K562 (cell line): ENCODE results near the gene ZSCAN22. TPM values are rescaled to one million over a fixed set of nuclear protein-coding genes. Genes with fewer than 3 reads are reported as not detected.

Experiments
- AFF1 ChIP-seq, 2 experiments: fragments of 450-650 bp; IDR thresholded peaks; 2 replicates each; pipeline ENCODE4 v1.6.1; 2018; ENCODE audit warnings: mild to moderate bottlenecking in 2 of 2, low read depth in 1 of 2; ENCODE audit not compliant: partially characterized antibody in 2 of 2
- CCAR2 ChIP-seq: fragments of 200-400 bp; formaldehyde crosslinking; IDR thresholded peaks from 2 replicates; pipeline ENCODE4 v1.6.1; 2017; ENCODE audit warnings: mild to moderate bottlenecking, low read depth, low read length
- CEBPB ChIP-seq: fragments of 450-650 bp; IDR thresholded peaks from 2 replicates; pipeline ENCODE4 v1.6.1; 2016; ENCODE audit warnings: missing genetic modification characterization, missing compliant biosample characterization
- FOS ChIP-seq: IDR thresholded peaks from 3 replicates; pipeline ENCODE4 v1.6.1; 2011; ENCODE audit not compliant: insufficient read length; ENCODE audit errors: extremely low read depth
- FOXP1 ChIP-seq: sonication (generic); formaldehyde crosslinking; IDR thresholded peaks from 2 replicates; pipeline ENCODE4 v1.8.0; 2022; ENCODE audit warnings: mild to moderate bottlenecking, missing genetic modification reagents
- GTF2A2 ChIP-seq: IDR thresholded peaks from 2 replicates; pipeline ENCODE4 v1.6.1; 2016; ENCODE audit warnings: mild to moderate bottlenecking, missing genetic modification characterization, missing compliant biosample characterization
- HMGXB4 ChIP-seq: sonication (generic); formaldehyde crosslinking; IDR thresholded peaks from 2 replicates; pipeline ENCODE4 v1.8.1; 2023; ENCODE audit warnings: mild to moderate bottlenecking, missing genetic modification reagents
- HNRNPK ChIP-seq: fragments of 200-400 bp; formaldehyde crosslinking; IDR thresholded peaks from one replicate; pipeline ENCODE4 v1.6.1; 2018; ENCODE audit warnings: mild to moderate bottlenecking, low read depth, low read length; ENCODE audit not compliant: poor library complexity, severe bottlenecking
- ILK ChIP-seq: fragments of 450-650 bp; IDR thresholded peaks from 2 replicates; pipeline ENCODE4 v1.6.1; 2016; ENCODE audit warnings: missing genetic modification characterization, low read depth, mild to moderate bottlenecking, missing compliant biosample characterization, moderate library complexity, borderline replicate concordance
- KHSRP ChIP-seq: fragments of 450-650 bp; IDR thresholded peaks from 2 replicates; pipeline ENCODE4 v1.6.1; 2017
- NFXL1 ChIP-seq: fragments of 450-650 bp; formaldehyde crosslinking; IDR thresholded peaks from 2 replicates; pipeline ENCODE4 v1.4.0; 2021; ENCODE audit warnings: mild to moderate bottlenecking
- NR4A1 ChIP-seq, 2 experiments: fragments of 250-450 bp in 1 of 2; fragments of 450-650 bp in 1 of 2; sonication (Bioruptor Pico) in 1 of 2; IDR thresholded peaks; 2 replicates each; pipeline versions ENCODE4 v1.4.0 to v1.6.1; 2016 to 2020; ENCODE audit warnings: mild to moderate bottlenecking in 2 of 2, missing compliant biosample characterization in 1 of 2, missing genetic modification characterization in 1 of 2, moderate library complexity in 1 of 2
- PHTF2 ChIP-seq: fragments of 250-450 bp; sonication (Bioruptor Pico); IDR thresholded peaks from 2 replicates; pipeline ENCODE4 v1.5.0; 2021; ENCODE audit warnings: mild to moderate bottlenecking
- RBBP5 ChIP-seq: fragments of 200-600 bp; sonication (generic); IDR thresholded peaks from 2 replicates; pipeline ENCODE4 v1.6.1; 2012; ENCODE audit warnings: borderline replicate concordance, mild to moderate bottlenecking, low read length, control low read depth, inconsistent platforms; ENCODE audit not compliant: insufficient read depth, poor library complexity, severe bottlenecking
- RHOXF2B ChIP-seq: fragments of 250-450 bp; sonication (Bioruptor Pico); conservative IDR thresholded peaks from 2 replicates; pipeline ENCODE4 v1.5.1; 2021
- XRCC4 ChIP-seq: IDR thresholded peaks from one replicate; pipeline ENCODE4 v1.6.1; 2011; ENCODE audit not compliant: insufficient read depth, insufficient read length; ENCODE audit errors: extremely low read depth
- ZNF592 ChIP-seq: fragments of 450-650 bp; IDR thresholded peaks from 2 replicates; pipeline ENCODE4 v1.6.1; 2017; ENCODE audit warnings: antibody characterized with exemption, mild to moderate bottlenecking
- ZNF77 ChIP-seq: fragments of 250-450 bp; sonication (Bioruptor Pico); IDR thresholded peaks from 2 replicates; pipeline ENCODE4 v1.5.0; 2020
- polyA plus RNA-seq, 8 experiments: library from polyadenylated mRNA; depleted of rRNA in 4 of 8; stranded (reverse) in 5 of 8; unstranded in 3 of 8; fragments of >200 nt; fragmentation: Nextera tagmentation in 2 of 8; fragmentation: Illumina TruSeq in 1 of 8; extraction: Ambion mirVana in 2 of 8; extraction: Trizol in 1 of 8; gene quantifications; 2 replicates each; pipeline versions ENCODE4 v1.2.1 to v1.2.3, GENCODE V29; 2011 to 2014; ENCODE audit warnings: inconsistent platforms in 1 of 8, missing spikeins in 1 of 8
- total RNA-seq, 7 experiments: library from RNA; depleted of rRNA in 6 of 7; stranded (reverse); fragments of >200 nt in 6 of 7; fragmentation: Illumina TruSeq in 2 of 7; extraction: Trizol in 2 of 7; gene quantifications; 2 replicates each; pipeline versions ENCODE4 v1.2.1 to v1.2.3, GENCODE V29; 2011 to 2021; ENCODE audit warnings: low replicate concordance in 1 of 7

ZSCAN22 gene
- total and polyA plus RNA-seq, 9 of the 15 experiments (the other 6 are each of a cell fraction or from before 2014, with no cell fraction given): 0.98 to 5.3 (median 3.0) TPM

- TF ChIP-seq AFF1 (IDR thresholded peaks at IDR 0.05; ENCODE audit: low read depth in 1 of 2, partially characterized antibody in 2 of 2) (peak in 1 of 2 experiments; percentile 77), ZNF77 (no peak), XRCC4 (no peak), ILK (tag) (no peak), NFXL1 (CRISPR knock-in tag) (no peak), CCAR2 (no peak), NR4A1 (CRISPR knock-in tag; IDR thresholded peaks at IDR 0.05) (no peak), NR4A1 (tag; IDR thresholded peaks at IDR 0.05) (no peak), RBBP5 (peak; percentile 54), ZNF592 (no peak), RHOXF2B (CRISPR knock-in tag) (no peak), GTF2A2 (tag) (no peak), CEBPB (tag) (no peak), PHTF2 (0 out of 2 replicates have a peak, but pooled peaks have one; percentile 4), KHSRP (no peak), FOS (peak; percentile 99), HMGXB4 (CRISPR knock-in tag) (no peak), HNRNPK (no peak), FOXP1 (peak; percentile 34; the same call in 1 of the 2 replicates)
Measured at GRCh38 chr19:58278541-58279041, 48.2 kb upstream of the ZSCAN22 start, which contains the start of gene ZNF8 (continued).
